Thyroid gland (tissue), 4 donors: ENCODE results near the gene ALDH8A1.

Experiments used
- CTCF ChIP-seq, 6 experiments: fragments of 200-600 bp in 3 of 6; fragments of 450-650 bp in 3 of 6; sonication (generic) in 3 of 6; IDR thresholded peaks; one replicate each; pipeline ENCODE4 v1.5.1; 2016 to 2019; ENCODE audit warnings: antibody characterized with exemption in 6 of 6, mild to moderate bottlenecking in 2 of 6, inconsistent platforms in 1 of 6, moderate library complexity in 1 of 6
- POLR2A ChIP-seq, 2 donors: fragments of 450-650 bp; IDR thresholded peaks; one replicate each; pipeline ENCODE4 v1.6.1; 2017; ENCODE audit warnings: antibody characterized with exemption in 2 of 2, mild to moderate bottlenecking in 2 of 2, moderate library complexity in 1 of 2

DNA sequence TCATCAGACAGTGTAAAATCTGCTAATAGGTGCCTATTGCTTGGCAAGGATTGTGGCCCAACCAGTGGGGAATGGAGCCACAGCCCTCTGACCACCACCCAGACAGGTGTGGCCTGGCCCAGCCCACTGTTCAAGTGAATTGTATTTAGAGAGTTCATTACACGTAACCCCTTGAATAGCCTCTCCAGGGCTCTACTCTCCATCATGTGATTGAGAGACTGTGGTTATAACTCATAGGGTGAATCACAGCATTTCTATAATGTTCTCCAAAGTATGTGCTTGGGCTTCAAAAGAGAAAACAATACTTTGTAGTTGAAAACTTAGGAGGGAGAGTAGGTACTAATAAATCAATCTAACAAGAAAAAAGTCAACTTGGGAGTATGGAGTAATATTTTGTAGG is 38.4 kb downstream of the ALDH8A1 start:
- TF ChIP-seq CTCF (IDR thresholded peaks at IDR 0.05) (no peak), POLR2A (IDR thresholded peaks at IDR 0.05) (no peak)
